GM19193 (cell line): ENCODE measurements around the gene C1QC.

Experiments
- POLR2A ChIP-seq: IDR thresholded peaks from 4 replicates; pipeline ENCODE4 v1.6.1; 2011; ENCODE audit not compliant: insufficient read depth, insufficient read length; ENCODE audit errors: extremely low read depth

Gene C1QC

DNA sequence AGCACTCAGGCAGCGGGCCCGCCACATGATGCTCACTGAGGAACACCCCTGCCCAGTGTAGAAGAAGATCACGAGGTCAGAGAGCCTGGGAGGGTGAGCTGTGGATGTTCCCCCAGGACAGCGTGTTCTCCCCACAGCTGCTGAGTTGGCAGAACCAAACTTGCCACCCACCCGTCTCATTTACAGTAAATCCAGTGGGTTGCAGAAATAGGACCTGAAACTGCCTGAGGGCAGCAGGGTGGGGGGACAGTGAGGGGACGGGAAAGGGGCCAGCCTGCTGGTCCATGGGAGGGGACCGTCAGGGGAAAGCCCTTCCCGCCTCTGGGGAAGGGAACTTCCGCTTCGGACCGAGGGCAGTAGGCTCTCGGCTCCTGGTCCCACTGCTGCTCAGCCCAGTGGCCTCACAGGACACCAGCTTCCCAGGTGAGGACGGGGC, 9.5 kb downstream of the C1QC start, which contains the start of gene C1QB:
TSS of gene C1QB (plus strand) at position 356 of the 436 bp plus-strand sequence. CDS start 6,227 bp downstream, outside the sequence.
- TF ChIP-seq POLR2A = no peak

DNA sequence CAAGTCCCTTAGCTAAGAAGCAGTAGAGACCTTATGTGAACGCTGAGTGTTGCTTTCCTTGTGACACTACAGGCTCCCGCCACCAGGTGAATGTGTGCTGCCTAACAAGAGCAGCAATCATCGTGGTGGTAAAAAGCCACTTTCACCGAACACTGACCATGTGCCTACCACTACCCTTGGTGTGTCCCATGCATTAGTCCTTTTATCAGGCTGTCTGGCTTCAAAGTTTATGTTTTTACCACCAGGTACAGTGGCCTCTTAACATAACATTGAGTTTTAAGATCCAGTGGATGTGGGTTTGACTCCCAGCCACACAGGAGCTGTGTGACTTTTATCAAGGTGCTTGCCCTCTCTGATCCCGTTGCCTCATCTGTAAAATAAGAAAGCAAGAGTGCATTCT, 11.3 kb downstream of the C1QC start:
- TF ChIP-seq POLR2A = no peak

DNA sequence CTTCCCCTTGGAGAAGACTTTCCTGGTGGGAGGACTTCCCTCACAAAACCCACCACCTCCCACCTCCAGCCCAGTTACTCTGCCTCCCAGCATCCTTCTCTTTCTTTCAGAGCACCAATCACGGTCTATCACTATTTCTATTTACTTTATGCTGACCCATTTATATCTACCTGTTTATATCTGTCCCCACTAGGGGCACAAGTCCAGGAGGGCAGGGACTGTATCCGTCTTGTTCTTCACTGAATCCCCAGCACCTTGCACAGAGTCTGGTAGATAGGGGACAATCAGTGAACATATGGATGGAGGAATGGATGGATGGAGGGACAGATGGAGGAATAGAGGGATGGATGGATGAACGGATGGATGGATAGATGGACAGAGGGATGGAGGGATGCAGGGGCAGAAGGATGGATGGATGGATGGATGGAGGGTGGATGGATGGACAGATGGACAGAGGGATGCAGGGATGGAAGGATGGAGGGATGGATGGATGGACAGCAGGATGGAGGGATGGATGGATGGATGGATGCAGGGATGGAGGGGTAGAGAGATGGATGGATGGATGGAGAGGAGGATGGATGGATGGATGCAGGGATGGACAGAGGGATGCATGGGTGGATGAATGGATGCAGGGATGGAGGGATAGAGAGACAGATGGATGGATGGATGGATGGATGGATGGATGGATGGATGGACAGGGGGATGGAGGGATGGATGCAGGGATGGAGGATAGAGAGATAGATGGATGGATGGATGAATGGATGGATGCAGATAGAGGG, 15.1 kb downstream of the C1QC start:
- no peak for TF ChIP-seq POLR2A

DNA sequence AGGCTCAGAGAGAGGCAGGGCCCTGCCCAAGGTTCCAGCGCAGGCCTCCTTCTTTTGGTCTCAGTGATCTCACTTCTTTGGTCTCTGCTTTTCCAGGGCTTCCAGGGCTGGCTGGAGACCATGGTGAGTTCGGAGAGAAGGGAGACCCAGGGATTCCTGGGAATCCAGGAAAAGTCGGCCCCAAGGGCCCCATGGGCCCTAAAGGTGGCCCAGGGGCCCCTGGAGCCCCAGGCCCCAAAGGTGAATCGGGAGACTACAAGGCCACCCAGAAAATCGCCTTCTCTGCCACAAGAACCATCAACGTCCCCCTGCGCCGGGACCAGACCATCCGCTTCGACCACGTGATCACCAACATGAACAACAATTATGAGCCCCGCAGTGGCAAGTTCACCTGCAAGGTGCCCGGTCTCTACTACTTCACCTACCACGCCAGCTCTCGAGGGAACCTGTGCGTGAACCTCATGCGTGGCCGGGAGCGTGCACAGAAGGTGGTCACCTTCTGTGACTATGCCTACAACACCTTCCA, 17.3 kb downstream of the C1QC start:
- no peak for TF ChIP-seq POLR2A

DNA sequence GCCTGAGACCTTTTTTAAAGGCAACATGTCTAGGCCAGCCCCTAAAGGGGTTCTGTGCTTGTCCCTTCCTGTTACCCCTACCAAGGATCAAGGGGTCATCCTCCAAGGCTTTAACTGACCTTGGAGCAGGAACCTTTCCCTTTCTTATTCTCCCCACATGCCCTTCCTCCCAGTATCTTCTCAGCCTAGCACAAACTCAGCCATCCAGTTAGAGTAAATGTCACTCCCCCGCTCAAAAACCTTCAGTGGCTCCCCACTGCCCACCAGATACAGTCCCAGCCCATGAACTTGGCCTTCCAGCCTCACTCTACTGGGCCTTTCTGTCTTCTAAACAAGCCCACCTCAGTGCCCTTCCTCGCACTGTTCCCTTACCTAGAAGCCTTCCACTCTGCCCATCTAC, 18.4 kb downstream of the C1QC start:
- TF ChIP-seq POLR2A = no peak

DNA sequence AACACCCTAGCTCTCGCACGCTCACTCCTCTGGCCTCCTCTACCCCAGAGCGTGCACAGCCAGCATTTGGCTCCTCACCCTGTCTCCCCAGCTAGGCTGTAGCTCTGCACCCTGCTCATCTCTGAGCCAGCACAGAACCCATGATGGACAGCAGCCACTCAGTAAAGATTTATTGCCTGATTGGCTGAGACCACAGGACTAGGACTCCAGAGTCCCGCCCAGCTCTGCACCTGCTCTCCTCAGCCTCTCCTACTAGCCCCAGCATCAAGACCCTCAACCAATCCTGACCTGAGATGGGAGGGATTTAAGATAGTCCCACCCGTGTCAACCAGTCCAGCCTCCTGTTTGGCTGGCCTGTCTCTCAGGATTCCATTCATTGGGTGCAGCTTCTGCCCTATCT, 18.9 kb downstream of the C1QC start:
- TF ChIP-seq POLR2A = no peak

DNA sequence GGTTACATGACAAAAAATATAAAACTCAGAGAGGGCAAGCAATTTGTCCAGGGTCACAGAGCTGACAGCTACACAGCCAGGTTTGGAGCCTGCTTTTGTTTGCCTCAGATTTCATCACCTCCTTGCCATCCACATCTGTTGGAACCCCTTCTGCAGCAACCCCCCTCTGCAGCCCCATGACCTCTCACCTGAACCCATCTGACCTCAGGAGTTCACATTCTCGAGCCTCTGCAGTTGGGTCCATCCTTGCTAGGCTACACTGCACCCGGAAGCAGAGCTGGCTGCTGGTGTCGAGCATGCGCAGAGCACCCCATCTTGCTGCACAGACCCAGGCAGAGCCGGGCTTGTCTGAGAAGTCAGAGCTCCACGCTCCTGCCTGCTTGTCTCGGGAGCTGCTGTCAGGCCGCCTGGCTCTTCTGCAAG, 19.6 kb downstream of the C1QC start:
- no peak for TF ChIP-seq POLR2A

DNA sequence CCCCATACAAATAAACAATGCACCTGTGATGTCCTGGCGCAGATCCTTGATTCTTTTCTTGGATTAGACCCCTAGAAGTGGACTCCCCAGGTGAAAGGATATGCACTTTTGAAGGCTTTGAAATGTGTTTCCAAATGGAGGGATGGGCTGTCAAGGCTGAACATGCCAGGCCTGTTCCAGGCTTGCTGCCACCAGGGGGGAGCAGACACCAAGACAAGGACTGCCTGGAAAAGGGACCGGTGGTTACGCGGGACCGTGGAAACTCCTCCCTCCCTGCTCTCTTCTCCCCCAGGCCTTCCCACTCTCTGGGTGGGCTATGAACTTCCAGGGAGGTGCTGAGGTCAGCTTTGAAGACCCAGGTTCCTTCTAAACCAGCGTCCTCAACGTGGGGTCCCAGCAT, 22.3 kb downstream of the C1QC start:
- TF ChIP-seq POLR2A = no peak

DNA sequence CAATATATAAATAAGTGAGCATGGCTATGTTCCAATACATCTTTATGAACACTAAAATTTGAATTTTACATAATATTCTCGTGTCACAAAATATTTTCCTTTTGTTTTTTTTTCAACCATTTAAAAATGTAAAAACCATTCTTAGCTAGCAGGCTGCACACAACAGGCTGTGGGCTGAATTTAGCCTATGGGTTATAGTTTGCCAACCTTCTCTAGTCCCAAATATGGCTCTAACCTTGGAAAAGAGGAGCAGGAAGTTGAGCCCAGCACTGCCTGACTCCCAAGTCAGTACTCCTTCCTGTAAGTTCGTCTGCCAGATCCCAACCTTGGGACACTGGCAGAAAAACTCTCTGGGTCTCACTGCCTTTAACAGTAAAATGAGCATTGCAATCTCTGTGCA, 23.0 kb downstream of the C1QC start:
- TF ChIP-seq POLR2A = no peak

DNA sequence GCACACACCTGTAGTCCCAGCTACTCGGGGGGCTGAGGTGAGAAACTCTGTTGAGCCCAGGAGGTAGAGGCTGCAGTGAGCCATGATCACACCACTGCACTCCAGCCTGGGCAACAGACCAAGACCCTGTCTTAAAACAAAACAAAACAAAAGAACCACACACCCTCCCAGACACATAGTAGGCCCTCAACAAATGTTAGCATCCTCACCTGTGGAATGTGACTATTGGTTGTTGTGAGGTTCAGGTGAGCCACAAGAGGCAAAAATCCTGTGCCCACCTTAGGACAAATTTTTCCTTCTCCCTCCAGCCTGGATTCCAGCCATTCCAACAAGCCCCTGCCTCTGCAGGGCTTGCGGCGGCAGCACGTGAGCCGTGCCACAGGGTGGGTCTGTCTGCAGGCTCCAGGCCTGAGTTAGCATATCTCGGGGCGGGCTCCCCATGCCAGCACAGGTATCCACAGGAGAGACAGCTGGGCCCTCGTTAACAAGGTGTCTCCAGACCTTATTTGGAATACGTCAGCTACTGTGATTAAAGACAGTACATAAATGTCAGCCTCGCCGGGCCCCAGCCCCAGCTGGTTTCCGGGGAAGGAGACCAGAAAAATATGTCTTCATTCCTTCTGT, 27.0 kb downstream of the C1QC start:
- TF ChIP-seq POLR2A = no peak

DNA sequence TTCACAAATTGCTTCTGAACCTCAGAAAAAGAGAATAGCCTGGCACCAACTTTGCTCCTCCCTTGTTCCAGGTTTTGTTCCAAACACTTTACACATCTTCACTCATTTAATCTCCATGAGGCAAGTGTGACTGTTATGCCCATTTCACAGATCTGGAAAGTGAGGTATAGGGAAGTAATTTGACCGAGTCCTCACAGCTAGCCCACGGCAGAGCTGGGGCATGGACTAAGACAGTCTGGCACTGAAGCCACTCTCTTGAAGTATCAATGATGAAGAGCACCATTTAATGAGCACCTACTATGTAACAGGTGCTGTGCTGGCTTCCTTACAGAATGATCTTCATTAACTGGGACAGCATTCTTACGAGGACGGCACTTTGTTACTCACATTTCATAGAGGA, 28.6 kb downstream of the C1QC start:
- TF ChIP-seq POLR2A = no peak

DNA sequence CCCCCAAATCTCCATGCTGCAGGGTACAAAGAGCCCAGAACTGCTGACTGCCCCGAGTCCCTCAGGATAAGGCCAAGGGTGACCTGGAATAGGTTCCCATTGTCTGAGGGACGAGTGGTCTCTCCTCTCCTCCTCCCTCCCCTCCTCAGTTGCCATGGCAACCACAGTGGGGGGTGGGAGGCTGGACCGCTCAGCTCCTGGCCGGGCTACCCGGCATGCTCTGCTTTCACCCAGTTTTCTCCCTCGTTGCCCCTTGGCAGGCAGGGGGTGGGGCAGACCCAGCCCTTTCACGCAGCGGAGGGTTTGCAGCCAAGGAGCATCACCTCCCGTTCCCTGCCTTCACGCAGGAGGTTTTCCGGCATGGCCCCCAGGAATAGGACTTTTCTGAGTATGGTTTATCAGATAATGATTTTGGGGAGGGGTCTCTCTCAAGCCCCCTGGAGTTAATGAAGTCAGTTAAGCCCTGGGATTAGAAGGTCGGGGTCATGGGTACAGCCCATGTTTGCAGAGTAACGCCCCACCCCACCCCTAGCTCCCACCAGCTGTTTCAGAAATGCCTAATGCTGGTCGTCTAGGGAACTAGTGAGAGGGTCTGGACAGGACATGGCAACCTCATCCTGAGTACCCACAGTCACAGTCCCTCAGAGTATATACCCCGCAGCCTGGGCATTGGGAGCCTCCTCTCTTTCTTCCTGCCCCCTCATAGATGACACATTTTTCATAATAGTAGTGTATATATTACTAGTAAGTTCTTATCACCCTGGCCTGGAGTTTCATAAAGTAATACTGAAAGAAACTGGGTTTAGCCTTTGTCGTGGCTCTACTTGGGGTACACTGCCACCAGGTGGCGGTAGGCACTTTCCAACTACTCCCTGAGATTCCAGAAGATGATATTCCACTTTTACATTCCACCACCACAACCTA, 30.3 kb downstream of the C1QC start:
- no peak for TF ChIP-seq POLR2A

DNA sequence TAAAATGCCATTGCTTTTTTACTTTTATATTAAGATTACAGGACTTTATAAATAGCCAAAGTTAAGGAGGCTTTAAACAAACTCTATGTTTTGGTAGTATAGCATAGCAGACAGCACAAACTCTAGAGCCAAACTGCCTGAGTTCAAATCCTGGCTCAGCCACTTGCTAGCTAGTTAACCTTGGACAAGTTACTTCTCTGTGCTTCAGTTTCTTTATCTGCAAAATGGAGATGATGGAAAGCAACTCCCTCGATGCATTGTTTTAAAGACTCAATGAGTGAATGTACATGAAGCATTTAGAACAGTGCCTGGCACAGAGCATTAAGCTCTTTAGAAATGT, 30.9 kb downstream of the C1QC start:
- no peak for TF ChIP-seq POLR2A

DNA sequence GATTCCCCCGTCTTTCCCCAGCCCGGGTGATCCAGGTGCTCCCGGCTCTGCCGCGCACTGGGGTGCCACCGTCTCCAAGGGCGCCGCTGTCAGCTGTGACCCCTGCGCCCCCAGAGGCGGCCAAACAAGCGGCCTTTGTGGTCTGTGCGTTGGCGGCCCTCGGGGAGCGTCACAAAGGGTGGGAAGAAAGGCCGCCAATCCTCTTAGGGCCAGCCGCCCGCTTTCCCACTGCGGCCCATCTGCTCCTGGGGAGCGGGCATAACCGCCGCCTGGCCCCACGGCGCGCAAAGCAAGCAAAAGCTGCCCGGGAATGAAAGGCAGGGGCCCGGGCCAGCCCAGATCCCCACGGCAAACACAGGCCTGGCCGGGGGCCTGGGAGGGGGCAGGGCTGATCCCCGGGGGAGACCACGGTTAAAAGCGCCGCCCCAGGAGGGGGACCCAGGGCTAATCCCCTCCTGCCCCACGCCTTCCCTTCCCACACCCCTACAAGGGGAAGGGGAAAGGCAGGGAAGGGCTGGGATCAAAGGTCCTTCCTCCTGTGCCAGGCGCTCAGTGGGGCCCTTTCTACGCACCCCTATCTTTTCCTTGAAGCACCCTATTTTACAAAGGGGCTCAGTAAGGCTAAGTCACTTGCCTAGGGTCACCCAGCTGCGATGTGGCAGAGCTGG, 33.6 kb downstream of the C1QC start:
- TF ChIP-seq POLR2A = no peak

DNA sequence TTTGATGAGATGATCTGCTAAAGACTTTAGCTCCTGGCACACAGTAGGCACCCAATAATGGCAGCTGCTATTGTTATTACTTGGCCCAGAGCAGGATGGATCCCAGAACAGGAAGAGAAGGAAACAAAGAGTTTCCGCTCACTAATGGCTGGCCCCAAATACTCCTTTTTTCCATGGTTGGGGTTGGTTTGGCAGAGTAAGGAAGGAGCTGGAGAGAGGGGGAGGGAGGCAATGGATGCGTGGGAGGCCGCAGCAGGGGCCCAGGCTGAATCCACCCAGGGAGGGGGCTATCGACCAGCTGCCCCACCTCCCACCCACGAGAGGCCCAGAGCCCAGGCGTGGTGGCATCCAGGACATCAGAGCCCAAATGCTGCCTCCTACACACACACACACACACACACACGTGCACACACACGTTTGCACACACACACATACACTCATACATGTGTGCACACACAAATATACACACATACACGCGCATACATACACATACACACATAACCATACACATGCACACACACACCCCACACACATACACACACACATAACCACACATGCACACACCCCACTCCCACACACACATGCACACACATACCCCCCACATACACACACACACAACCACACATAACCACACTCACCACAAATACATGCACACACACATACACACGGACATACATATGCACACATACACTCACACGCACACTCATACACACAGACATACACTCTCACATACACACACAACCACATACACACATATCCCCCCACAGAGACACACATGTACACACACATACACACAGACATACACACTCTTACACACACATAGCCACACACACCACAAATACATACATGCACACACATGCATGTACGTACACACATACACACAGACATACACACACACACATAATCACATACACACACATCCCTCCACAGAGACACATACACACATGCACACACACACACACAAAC, 34.8 kb downstream of the C1QC start:
- TF ChIP-seq POLR2A = no peak
